ENCODE data around the gene PRRX1. TPM values are rescaled to one million over a fixed set of nuclear protein-coding genes. Genes with fewer than 3 reads are reported as not detected.

Gene PRRX1
- total RNA-seq, 1 experiment from 2014 or later = 4.5 TPM

DNA sequence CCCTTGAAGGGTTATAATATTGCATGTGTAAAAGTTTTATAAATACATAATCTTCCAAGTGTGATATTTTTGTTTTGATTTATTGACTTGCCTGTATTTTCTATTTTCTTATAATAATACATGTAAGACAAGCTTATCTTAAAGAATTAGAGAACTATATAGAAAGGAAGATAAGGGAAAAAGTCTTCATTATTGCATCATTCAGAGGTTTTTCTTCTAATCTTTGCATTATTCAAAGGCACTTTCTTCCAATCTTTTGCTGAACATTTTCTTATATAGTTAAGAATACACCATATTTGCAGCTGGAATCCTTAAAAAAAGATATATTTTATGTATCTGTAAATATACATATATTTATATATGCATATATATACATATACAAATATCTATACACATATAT lies 33.4 kb downstream of the PRRX1 start:
- ChIA-PET CTCF (no interaction called here), POLR2A (ENCODE audit: low non-redundant PET) (no interaction called here)
- Histone ChIP-seq H3K36me3 (ENCODE audit: insufficient read depth, low read length, poor library complexity, severe bottlenecking) (no peaks in the 10 kb centered on the region), H3K9me3 (ENCODE audit: low read depth, low read length, poor library complexity, severe bottlenecking) (no peaks in the 10 kb centered on the region), H3K4me3 (ENCODE audit: low read depth, low read length, poor library complexity, severe bottlenecking) (no peak overlapping the region), H3K27ac (ENCODE audit: low read depth, low read length, poor library complexity, severe bottlenecking) (peak overlapping the region; percentile 29), H3K4me1 (ENCODE audit: insufficient read depth, low read length, poor library complexity, severe bottlenecking) (peaks cover 40% of the 10 kb centered on the region), H3K27me3 (replicated peaks; ENCODE audit: insufficient read depth, low read depth, low read length, poor library complexity) (no peaks in the 10 kb centered on the region)
- intact Hi-C loops (cut with micrococcal nuclease; ENCODE audit: unreplicated experiment) = no loop called here
- no TSS peak for BruUV-seq (replicated peaks)
- no peak for DNase-seq (ENCODE audit: low spot score)
- TF ChIP-seq EZH2 (IDR thresholded peaks at IDR 0.05; ENCODE audit: borderline replicate concordance, low read depth, low read length, poor library complexity, severe bottlenecking) = no peak

DNA sequence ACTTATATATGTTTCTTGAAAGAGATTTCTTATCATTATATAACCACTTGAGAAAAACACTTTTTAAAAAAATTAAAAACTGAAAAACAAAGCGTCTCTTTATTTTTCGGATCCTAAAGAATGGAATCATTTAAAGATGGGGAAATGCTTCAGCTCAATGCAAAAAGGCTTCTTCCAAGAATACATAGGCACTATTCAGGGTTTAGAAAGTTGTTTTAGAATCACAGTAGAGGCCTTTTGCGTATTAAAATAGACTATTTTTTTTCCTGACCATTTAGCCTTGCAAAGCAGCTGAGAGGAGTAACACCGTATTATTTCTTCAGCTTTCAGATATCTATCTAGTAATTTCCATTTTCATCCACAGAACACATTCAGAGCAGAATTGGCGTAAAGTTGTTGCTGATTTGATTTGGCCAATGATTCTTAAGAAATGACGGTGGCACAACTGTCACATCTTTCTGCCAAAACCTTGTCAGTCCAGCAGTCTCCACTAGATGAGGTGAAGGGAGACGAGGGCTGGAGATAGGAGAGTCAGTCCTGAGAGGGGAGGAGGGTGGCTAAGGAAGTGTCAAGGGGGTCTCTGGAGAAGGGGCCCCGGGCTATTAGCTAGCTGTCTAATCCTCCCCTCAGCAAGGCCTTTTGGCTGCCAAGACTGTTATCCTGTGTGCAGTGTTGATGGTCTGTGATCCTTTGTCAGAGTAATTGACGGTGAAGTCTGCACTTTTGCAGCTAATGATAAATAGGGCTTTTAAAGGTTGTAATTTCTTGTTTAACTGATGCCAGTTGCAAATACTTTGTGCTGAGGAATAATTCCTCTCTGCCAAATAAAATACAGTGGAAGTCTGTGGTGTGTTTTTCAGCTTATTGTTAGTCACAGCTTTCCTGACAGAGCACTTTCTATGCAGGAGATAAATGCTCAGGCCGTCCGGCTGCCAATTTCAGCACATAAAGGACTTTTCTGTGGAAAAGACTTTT lies 34.7 kb downstream of the PRRX1 start:
- DNase-seq (ENCODE audit: low spot score) = no peak
- Histone ChIP-seq H3K27ac (ENCODE audit: low read depth, low read length, poor library complexity, severe bottlenecking) (no peak overlapping the region), H3K9me3 (ENCODE audit: low read depth, low read length, poor library complexity, severe bottlenecking) (no peaks in the 10 kb centered on the region), H3K36me3 (ENCODE audit: insufficient read depth, low read length, poor library complexity, severe bottlenecking) (no peaks in the 10 kb centered on the region), H3K4me3 (ENCODE audit: low read depth, low read length, poor library complexity, severe bottlenecking) (no peak overlapping the region), H3K4me1 (ENCODE audit: insufficient read depth, low read length, poor library complexity, severe bottlenecking) (peaks cover 31% of the 10 kb centered on the region), H3K27me3 (replicated peaks; ENCODE audit: insufficient read depth, low read depth, low read length, poor library complexity) (no peaks in the 10 kb centered on the region)
- intact Hi-C loops (cut with micrococcal nuclease; ENCODE audit: unreplicated experiment) = no loop called here
- POLR2A ChIA-PET (ENCODE audit: low non-redundant PET) = no interaction called here
- BruUV-seq (replicated peaks) = no TSS peak
- TF ChIP-seq, protein P1, sequence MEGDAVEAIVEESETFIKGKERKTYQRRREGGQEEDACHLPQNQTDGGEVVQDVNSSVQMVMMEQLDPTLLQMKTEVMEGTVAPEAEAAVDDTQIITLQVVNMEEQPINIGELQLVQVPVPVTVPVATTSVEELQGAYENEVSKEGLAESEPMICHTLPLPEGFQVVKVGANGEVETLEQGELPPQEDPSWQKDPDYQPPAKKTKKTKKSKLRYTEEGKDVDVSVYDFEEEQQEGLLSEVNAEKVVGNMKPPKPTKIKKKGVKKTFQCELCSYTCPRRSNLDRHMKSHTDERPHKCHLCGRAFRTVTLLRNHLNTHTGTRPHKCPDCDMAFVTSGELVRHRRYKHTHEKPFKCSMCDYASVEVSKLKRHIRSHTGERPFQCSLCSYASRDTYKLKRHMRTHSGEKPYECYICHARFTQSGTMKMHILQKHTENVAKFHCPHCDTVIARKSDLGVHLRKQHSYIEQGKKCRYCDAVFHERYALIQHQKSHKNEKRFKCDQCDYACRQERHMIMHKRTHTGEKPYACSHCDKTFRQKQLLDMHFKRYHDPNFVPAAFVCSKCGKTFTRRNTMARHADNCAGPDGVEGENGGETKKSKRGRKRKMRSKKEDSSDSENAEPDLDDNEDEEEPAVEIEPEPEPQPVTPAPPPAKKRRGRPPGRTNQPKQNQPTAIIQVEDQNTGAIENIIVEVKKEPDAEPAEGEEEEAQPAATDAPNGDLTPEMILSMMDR (conservative IDR thresholded peaks at IDR 0.05; ENCODE audit: low read depth, low read length) = no peak
- TF ChIP-seq EZH2 (IDR thresholded peaks at IDR 0.05; ENCODE audit: borderline replicate concordance, low read depth, low read length, poor library complexity, severe bottlenecking) = no peak
- CTCF ChIA-PET = no interaction called here

DNA sequence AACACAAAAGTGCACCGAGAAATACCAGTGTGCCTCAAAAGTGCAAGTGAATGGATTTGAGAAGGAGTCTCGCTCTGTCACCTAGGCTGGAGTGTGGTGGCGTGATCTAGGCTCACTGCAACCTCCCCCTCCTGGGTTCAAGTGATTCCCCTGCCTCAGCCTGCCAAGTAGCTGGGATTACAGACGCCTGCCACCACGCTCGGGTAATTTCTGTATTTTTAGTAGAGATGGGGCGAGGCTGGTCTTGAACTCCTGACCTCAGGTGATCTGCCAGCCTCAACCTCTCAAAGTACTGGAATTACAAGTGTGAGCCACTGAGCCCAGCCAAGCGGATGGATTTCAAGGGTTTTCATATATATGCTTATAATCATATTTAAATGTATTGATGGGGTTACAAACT lies 35.8 kb downstream of the PRRX1 start:
- Histone ChIP-seq H3K36me3 (ENCODE audit: insufficient read depth, low read length, poor library complexity, severe bottlenecking) (no peaks in the 10 kb centered on the region), H3K4me3 (ENCODE audit: low read depth, low read length, poor library complexity, severe bottlenecking) (no peak overlapping the region), H3K9me3 (ENCODE audit: low read depth, low read length, poor library complexity, severe bottlenecking) (no peaks in the 10 kb centered on the region), H3K4me1 (ENCODE audit: insufficient read depth, low read length, poor library complexity, severe bottlenecking) (peaks cover 22% of the 10 kb centered on the region), H3K27ac (ENCODE audit: low read depth, low read length, poor library complexity, severe bottlenecking) (no peak overlapping the region), H3K27me3 (replicated peaks; ENCODE audit: insufficient read depth, low read depth, low read length, poor library complexity) (no peaks in the 10 kb centered on the region)
- DNase-seq (ENCODE audit: low spot score) = no peak
- intact Hi-C loops (cut with micrococcal nuclease; ENCODE audit: unreplicated experiment) = no loop called here
- no TSS peak for BruUV-seq (replicated peaks)
- no peak for TF ChIP-seq EZH2 (IDR thresholded peaks at IDR 0.05; ENCODE audit: borderline replicate concordance, low read depth, low read length, poor library complexity, severe bottlenecking)
- TF ChIP-seq, protein P1 (conservative IDR thresholded peaks at IDR 0.05; ENCODE audit: low read depth, low read length) = no peak
- CTCF ChIA-PET = no interaction called here
- POLR2A ChIA-PET (ENCODE audit: low non-redundant PET) = no interaction called here
